HG03558 (cell line): ENCODE results near the gene DCLRE1C.
"Not testable (repeated sequence)": the region's sequence is repeated elsewhere in the genome, so short reads cannot be mapped to it uniquely, and the experiment has no call there.

Experiments used
- ATAC-seq: cut with Tn5 transposase; IDR thresholded peaks from one replicate; pipeline ENCODE4 v1.9.1; 2021; ENCODE audit warnings: moderate number of reproducible peaks; ENCODE audit not compliant: unreplicated experiment; ENCODE audit errors: extremely low read depth

DCLRE1C gene

GRCh38 chr10:14947268-14947667, 6.6 kb downstream of the DCLRE1C start:
- no peak for ATAC-seq

DNA sequence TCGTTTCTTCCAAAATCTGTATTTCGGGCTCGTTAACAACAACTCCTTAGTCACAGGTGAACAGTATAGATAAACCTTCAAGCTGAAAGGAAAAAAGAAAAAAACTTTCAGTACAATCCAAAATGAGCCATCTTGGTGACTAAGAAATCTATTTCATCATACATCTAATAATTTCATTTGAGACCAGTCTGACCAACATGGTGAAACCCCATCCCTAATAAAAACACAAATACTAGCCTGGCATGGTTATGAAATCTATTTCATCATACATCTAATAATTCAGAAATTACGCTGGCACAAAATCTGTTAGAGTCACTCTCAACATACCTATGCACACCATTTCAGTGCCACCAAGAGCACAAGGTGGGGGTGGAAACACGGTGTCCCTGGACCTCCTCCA, 8.8 kb downstream of the DCLRE1C start:
- no peak for ATAC-seq

GRCh38 chr10:14942950-14943338, 11.0 kb downstream of the DCLRE1C start:
- not testable (repeated sequence) for ATAC-seq

DNA sequence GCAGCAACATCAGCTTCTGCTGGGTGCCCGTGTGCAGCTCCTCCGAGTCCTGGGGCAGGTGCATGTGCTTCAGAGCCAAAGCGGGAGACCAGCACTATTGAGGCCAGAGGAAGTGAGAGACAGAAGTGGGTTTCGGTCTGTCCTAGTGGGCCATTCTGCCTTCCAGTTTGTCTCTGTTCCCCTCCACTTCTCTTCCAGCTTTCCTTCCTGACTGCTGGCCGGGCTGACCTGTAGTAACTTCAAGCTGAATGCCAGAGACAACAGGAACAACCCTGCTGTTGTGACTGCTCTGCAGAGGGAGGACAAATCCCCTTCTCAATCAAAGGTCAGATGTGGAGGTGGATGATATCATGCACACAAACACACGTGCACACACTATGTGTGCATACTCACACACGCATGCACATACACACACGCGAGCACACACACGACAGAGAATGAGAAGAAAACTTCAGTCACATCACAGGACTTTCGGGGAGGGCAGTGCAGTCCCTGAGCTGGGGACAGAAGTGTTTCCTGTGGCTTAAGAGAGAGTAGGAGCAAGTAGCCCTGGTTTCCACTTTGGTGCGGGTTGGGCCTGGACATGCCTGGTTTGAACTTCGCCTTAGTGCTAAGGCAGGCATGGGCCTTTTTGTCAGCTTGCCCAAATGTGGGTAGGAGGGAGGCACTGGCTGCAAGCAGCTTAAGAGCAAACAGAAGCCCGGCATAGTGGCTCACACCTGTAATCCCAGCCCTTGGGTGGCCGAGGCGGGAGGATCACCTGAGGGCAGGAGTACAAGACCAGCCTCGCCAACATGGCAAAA, 11.5 kb downstream of the DCLRE1C start:
- ATAC-seq: peak; percentile 60

DNA sequence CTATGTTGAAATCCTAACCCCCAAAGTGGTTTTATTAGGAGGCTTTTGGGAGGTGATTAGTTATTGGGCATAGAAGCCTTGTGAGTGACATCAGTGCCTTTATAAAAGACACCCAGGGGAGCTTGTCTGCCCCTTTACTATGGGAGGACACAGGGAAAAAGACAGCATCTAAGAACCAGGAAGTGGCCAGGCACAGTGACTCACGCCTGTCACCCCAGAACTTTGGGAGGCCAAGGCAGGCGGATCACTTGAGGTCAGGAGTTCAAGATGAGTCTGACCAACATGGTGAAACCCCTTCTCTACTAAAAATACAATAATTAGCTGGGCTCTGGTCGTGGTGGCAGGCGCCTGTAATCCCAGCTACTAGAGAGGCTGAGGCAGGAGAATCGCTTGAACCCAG, 14.9 kb downstream of the DCLRE1C start:
- ATAC-seq: not testable (repeated sequence)

DNA sequence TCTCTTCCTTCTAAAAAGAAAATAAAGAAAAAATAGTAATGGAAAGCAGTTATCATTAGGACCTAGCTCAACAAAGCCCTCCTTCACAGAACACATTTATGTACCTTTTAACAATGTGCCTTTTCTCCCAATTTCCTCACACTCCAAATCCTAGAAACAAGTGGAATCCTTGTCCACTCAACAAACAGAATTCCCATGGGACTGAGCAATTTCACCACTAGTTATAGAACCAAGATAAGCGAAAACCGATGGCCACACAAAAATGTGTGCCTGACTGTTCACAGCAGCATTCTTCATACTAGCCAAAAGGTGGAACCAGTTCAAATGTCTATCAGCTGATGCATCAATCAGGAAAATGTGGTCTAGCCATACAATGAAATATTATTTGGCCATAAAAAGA, 17.3 kb downstream of the DCLRE1C start:
- no peak for ATAC-seq

- no peak for ATAC-seq
Measured at GRCh38 chr10:14930610-14931009, 23.3 kb downstream of the DCLRE1C start.

DNA sequence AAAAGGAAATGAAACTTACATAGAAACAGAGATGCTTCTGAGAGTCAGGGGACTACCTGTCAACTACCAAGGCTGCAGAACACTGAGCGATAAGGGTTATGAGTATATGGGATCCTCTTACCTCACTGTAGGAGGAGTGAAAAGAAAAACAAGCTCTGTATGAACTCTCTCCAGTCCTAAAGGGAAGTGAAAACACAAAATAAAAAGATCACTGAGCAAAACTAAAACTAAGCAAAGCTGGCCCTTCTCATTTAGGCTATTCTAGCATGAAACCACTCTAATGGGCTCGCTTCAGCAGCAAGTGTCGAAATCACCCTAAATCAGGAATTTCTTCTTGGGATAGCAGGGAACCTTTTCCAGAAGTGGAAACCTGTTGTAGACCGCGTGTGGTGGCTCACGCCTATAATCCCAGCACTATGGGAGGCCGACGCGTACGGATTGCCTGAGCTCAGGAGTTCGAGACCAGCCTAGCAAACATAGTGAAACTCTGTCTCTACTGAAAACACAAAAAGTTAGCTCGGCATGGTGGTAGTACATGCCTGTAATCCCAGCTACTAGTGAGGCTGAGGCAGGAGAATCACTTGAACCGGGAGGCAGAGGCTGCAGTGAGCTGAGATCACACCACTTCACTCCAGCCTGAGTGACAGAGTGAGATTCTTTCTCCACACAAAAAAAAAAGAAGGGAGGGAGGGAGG, 27.0 kb downstream of the DCLRE1C start:
- peak; percentile 99 for ATAC-seq

GRCh38 chr10:14926061-14926470, 27.8 kb downstream of the DCLRE1C start:
- no peak for ATAC-seq

GRCh38 chr10:14925268-14925667, 28.6 kb downstream of the DCLRE1C start:
- ATAC-seq: no peak

DNA sequence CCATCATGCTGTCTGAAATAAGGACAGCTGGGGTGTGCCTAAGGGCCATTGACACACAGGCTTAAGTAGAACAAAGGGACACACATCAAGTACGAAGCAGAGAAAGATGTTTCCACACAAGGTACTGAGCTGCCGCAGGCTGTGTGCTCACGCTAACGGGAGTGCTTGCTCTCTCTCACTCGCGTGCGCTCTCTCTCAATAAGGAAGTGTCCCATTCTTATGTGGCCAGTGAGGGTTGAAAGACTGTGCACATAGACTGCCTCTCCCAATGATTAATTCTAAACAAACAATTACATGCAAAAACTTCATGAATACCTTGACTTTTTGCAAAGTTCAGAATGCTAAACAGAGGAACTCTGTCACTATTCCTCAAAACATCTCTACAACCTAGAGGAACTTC, 29.9 kb downstream of the DCLRE1C start:
- no peak for ATAC-seq

GRCh38 chr10:14918964-14919363, 34.9 kb downstream of the DCLRE1C start:
- no peak for ATAC-seq

GRCh38 chr10:14917827-14918226, 36.1 kb downstream of the DCLRE1C start:
- no peak for ATAC-seq

GRCh38 chr10:14916600-14916999, 37.3 kb downstream of the DCLRE1C start:
- ATAC-seq: no peak

- no peak for ATAC-seq
Measured at GRCh38 chr10:14911801-14912200, 42.1 kb downstream of the DCLRE1C start.

GRCh38 chr10:14910953-14911352, 42.9 kb downstream of the DCLRE1C start:
- no peak for ATAC-seq

DNA sequence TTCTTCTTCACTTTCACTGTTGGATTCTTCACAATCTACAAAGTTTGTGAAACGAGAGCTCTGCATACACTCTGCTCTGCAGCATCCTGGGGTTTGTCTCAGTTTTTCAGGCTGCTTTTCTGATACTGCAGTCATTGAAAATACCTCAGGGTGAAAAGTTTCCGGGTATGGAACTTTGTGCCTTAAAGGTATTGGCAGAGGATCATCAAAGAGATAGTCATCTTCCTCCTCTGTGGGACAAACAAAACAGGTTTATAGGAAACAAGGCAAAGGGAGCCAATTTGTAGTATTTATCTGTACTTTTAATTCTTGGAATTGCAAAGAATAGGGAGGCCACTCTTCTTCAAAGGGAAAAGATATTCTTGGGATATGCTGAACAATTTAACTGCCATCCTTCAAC, 44.8 kb downstream of the DCLRE1C start:
- ATAC-seq: no peak

DNA sequence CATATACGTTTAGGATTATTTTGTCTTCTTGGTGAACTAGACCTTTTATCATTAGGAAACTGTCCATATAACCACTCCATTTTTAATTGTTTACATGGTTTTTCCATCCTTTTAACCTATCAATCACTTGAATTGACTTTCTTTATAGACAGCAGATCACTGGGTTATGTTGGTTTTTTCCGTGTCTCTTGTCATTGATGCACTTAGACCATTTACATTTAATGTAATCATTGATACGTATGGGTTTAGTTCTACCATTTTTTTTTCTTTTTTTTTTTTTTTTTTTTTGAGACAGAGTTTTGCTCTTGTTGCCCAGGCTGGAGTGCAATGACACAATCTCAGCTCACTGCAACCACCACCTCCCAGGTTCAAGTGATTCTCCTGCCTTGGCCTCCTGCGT, 46.3 kb downstream of the DCLRE1C start:
- not testable (repeated sequence) for ATAC-seq

DNA sequence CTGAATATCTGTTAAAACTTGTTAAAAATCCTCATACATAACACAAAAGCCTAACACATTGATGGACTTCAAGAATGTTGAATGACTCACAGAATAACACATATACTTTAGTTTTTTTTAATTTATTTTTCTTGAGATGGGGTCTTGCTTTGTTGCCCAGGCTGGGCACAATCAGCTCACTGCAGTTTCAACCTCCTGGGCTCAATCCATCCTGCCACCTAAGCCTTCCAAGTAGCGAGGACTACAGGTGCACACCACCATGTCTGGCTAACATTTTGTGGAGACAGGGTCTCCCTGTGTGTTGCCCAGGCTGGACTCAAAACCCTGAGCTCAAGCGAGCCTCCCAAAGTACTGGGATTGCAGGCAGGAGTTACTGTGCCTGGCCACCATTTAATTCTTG, 47.1 kb downstream of the DCLRE1C start:
- ATAC-seq: no peak

GRCh38 chr10:14905890-14906289, 48.0 kb downstream of the DCLRE1C start:
- no peak for ATAC-seq

DNA sequence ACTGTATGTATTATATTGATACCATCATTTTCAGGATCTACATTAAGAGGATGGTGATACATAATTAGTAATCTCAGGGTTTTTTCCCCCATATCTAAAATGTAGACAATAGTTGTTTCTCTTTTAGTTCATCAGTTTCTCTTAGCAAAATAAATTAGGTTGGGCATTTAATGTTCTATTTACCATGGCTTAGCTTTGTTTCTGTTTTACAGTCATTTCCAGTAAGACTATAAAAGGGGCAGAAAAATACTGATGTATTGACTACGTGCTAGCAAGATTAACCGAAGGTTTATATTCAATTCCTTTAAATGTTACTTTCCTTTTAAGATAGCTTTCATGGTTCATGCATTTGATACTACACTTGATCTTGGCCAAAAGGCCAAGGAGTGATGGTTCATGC, 49.0 kb downstream of the DCLRE1C start:
- ATAC-seq: no peak

- ATAC-seq: no peak
Measured at GRCh38 chr10:14904316-14904732, 49.6 kb downstream of the DCLRE1C start.
